HepG2 (cell line): Measurements from ENCODE around the gene GALR2. TPM values are rescaled to one million over a fixed set of nuclear protein-coding genes. Genes with fewer than 3 reads are reported as not detected.

Source experiments
- EP300 ChIP-seq, 3 experiments: sonication (generic) in 1 of 3; formaldehyde crosslinking in 1 of 3; IDR thresholded peaks; 2 replicates each; pipeline versions ENCODE4 v1.5.1 to v1.6.1; 2011 to 2020; ENCODE audit warnings: low read depth in 2 of 3, low read length in 2 of 3, borderline replicate concordance in 1 of 3, improper control_type of control experiment in 1 of 3, mild to moderate bottlenecking in 1 of 3, missing genetic modification reagents in 1 of 3, moderate library complexity in 1 of 3
- GATAD2A ChIP-seq: IDR thresholded peaks from 2 replicates; pipeline ENCODE4 v1.6.1; 2016
- KAT8 ChIP-seq: IDR thresholded peaks from 2 replicates; pipeline ENCODE4 v1.6.1; 2016; ENCODE audit warnings: missing genetic modification reagents, missing compliant biosample characterization
- KIAA2018 ChIP-seq: sonication (generic); formaldehyde crosslinking; IDR thresholded peaks from 2 replicates; pipeline ENCODE4 v1.5.0; 2020; ENCODE audit warnings: mild to moderate bottlenecking, missing genetic modification reagents, borderline replicate concordance
- LBX2 ChIP-seq: sonication (generic); formaldehyde crosslinking; IDR thresholded peaks from 2 replicates; pipeline ENCODE4 v1.5.0; 2020; ENCODE audit warnings: missing genetic modification reagents, mild to moderate bottlenecking, borderline replicate concordance
- MNT ChIP-seq: fragments of 450-650 bp; IDR thresholded peaks from 2 replicates; pipeline ENCODE4 v1.6.1; 2016
- PHF5A ChIP-seq: IDR thresholded peaks from one replicate; pipeline ENCODE4 v1.6.1; 2018; ENCODE audit warnings: low read depth, missing genetic modification reagents; ENCODE audit not compliant: unreplicated experiment
- RARG ChIP-seq: sonication (generic); formaldehyde crosslinking; IDR thresholded peaks from 2 replicates; pipeline ENCODE4 v1.4.0; 2020; ENCODE audit warnings: low read depth, mild to moderate bottlenecking, missing genetic modification reagents
- RFXAP ChIP-seq: sonication (generic); formaldehyde crosslinking; IDR thresholded peaks from 2 replicates; pipeline ENCODE4 v1.4.0; 2020; ENCODE audit warnings: missing genetic modification reagents, borderline replicate concordance
- TEAD2 ChIP-seq: sonication (generic); formaldehyde crosslinking; IDR thresholded peaks from 2 replicates; pipeline ENCODE4 v1.9.0; 2021; ENCODE audit warnings: missing genetic modification reagents
- ZNF138 ChIP-seq: sonication (generic); formaldehyde crosslinking; IDR thresholded peaks from 2 replicates; pipeline ENCODE4 v1.5.0; 2020; ENCODE audit warnings: mild to moderate bottlenecking, low read depth, missing genetic modification reagents
- ZNF556 ChIP-seq: sonication (generic); formaldehyde crosslinking; IDR thresholded peaks from 2 replicates; pipeline ENCODE4 v1.4.0; 2020; ENCODE audit warnings: mild to moderate bottlenecking, missing genetic modification reagents, borderline replicate concordance
- ZNF770 ChIP-seq: sonication (generic); formaldehyde crosslinking; IDR thresholded peaks from 2 replicates; pipeline ENCODE4 v1.5.0; 2020; ENCODE audit warnings: mild to moderate bottlenecking, missing genetic modification reagents
- ZSCAN20 ChIP-seq: sonication (generic); formaldehyde crosslinking; IDR thresholded peaks from 2 replicates; pipeline ENCODE4 v1.4.0; 2020; ENCODE audit warnings: missing genetic modification reagents, mild to moderate bottlenecking, borderline replicate concordance
- ZSCAN21 ChIP-seq: sonication (generic); formaldehyde crosslinking; IDR thresholded peaks from 2 replicates; pipeline ENCODE4 v1.8.0; 2022; ENCODE audit warnings: mild to moderate bottlenecking, missing genetic modification reagents, moderate library complexity, borderline replicate concordance
- ZSCAN31 ChIP-seq: sonication (generic); formaldehyde crosslinking; IDR thresholded peaks from 2 replicates; pipeline ENCODE4 v1.5.0; 2020; ENCODE audit warnings: low read depth, mild to moderate bottlenecking, missing genetic modification reagents
- polyA plus RNA-seq, 8 experiments: library from polyadenylated mRNA; depleted of rRNA in 3 of 8; stranded (reverse) in 7 of 8; unstranded in 1 of 8; fragments of >200 nt; fragmentation: Illumina TruSeq in 4 of 8; extraction: Trizol in 4 of 8; gene quantifications; 2 replicates each; pipeline versions ENCODE4 v1.2.1 to v1.2.3, GENCODE V29; 2011 to 2016; ENCODE audit warnings: low read depth in 4 of 8, missing spikeins in 1 of 8, mixed read lengths in 1 of 8; ENCODE audit not compliant: insufficient read depth in 1 of 8
- total RNA-seq, 5 experiments: library from RNA; depleted of rRNA; stranded (reverse); fragments of >200 nt; fragmentation: Illumina TruSeq; extraction: Trizol; gene quantifications; 2 replicates each; pipeline ENCODE4 v1.2.3, GENCODE V29; 2016; ENCODE audit warnings: low read depth in 1 of 5

The GALR2 gene
- total and polyA plus RNA-seq, 2 of the 13 experiments (the other 11 are each of a cell fraction or from before 2014, with no cell fraction given) = 0.48 to 0.58 TPM

- TF ChIP-seq ZSCAN31 (0 out of 2 replicates have a peak, but pooled peaks have one; percentile 4), LBX2 (0 out of 2 replicates have a peak, but pooled peaks have one; percentile 77), RARG (no peak), KIAA2018 (CRISPR knock-in tag) (no peak), ZSCAN20 (CRISPR knock-in tag) (no peak), KAT8 (CRISPR knock-in tag) (no peak), ZNF138 (CRISPR knock-in tag) (peak; percentile 85; the same call in 1 of the 2 replicates), RFXAP (CRISPR knock-in tag) (0 out of 2 replicates have a peak, but pooled peaks have one; percentile 9), GATAD2A (CRISPR knock-in tag) (no peak), ZSCAN21 (CRISPR knock-in tag) (no peak), TEAD2 (CRISPR knock-in tag) (no peak), EP300 (IDR thresholded peaks at IDR 0.05; ENCODE audit: low read depth in 2 of 2, low read length in 2 of 2) (no peak), EP300 (CRISPR knock-in tag; IDR thresholded peaks at IDR 0.05; ENCODE audit: borderline replicate concordance) (peak; percentile 36; the same call in 1 of the 2 replicates), ZNF770 (no peak), MNT (no peak), PHF5A (CRISPR knock-in tag) (no peak), ZNF556 (CRISPR knock-in tag) (0 out of 2 replicates have a peak, but pooled peaks have one; percentile 9)
Observed at GRCh38 chr17:76102944-76103273, 28.3 kb downstream of the GALR2 start (continued).
